NT2/D1 (cell line): ENCODE data around the gene CHST12.

Experiments
- DNase-seq: peaks from one replicate; pipeline ENCODE4 v3.0.0-alpha.2; 2011; ENCODE audit warnings: low read depth, low spot score
- H3K27me3 ChIP-seq: 2 replicates; pipeline ENCODE4 v1.6.0; 2011; ENCODE audit warnings: mild to moderate bottlenecking; ENCODE audit not compliant: insufficient read length, insufficient read depth
- H3K36me3 ChIP-seq: 2 replicates; pipeline ENCODE4 v1.6.1; 2011; ENCODE audit warnings: mild to moderate bottlenecking, low read length, mixed read lengths; ENCODE audit not compliant: insufficient read depth, insufficient read length
- H3K4me1 ChIP-seq: 2 replicates; pipeline ENCODE4 v1.5.1; 2011; ENCODE audit not compliant: insufficient read depth, insufficient read length
- H3K4me3 ChIP-seq: 2 replicates; pipeline ENCODE4 v1.5.1; 2011; ENCODE audit warnings: low read depth; ENCODE audit not compliant: insufficient read length
- H3K9ac ChIP-seq: 2 replicates; pipeline ENCODE4 v1.6.0; 2011; ENCODE audit warnings: low read depth; ENCODE audit not compliant: insufficient read length
- H3K9me3 ChIP-seq: 2 replicates; pipeline ENCODE4 v1.5.1; 2011; ENCODE audit warnings: mild to moderate bottlenecking, low read length; ENCODE audit not compliant: insufficient read depth
- SUZ12 ChIP-seq: IDR thresholded peaks from 2 replicates; pipeline ENCODE4 v1.6.1; 2011; ENCODE audit not compliant: insufficient read length, insufficient read depth; ENCODE audit errors: extremely low read depth
- YY1 ChIP-seq: IDR thresholded peaks from 2 replicates; pipeline ENCODE4 v1.6.1; 2011; ENCODE audit not compliant: insufficient read length, insufficient read depth
- ZNF274 ChIP-seq: IDR thresholded peaks from 2 replicates; pipeline ENCODE4 v1.6.1; 2011; ENCODE audit warnings: mild to moderate bottlenecking, low read depth, low read length

Gene CHST12

DNA sequence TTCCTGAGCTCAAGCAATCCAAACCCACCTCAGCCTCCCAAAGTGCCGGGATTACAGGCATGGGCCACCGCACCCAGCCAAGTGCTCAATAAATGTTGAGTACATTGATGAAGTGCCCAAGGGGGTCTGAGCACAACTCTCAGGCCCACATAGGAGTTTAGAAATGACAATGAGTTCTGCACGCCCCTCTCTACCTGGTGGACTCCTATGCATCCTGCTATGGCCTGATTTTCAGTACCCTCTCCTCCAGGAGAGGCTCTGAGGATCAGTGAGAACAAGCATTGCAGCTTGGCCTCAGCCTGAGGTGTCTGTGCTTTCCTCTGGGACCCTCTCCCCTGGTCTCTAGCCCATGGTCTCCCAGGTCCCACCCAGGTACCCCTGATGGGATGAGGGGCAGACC, 93.7 kb downstream of the CHST12 start:
- Histone ChIP-seq H3K9me3 (no peaks in the 10 kb centered on the region), H3K36me3 (no peaks in the 10 kb centered on the region), H3K27me3 (no peaks in the 10 kb centered on the region), H3K4me1 (peaks cover 49% of the 10 kb centered on the region), H3K4me3 (no peak overlapping the region), H3K9ac (no peak overlapping the region)
- no peak for DNase-seq
- TF ChIP-seq ZNF274 (no peak), SUZ12 (no peak), YY1 (no peak)

DNA sequence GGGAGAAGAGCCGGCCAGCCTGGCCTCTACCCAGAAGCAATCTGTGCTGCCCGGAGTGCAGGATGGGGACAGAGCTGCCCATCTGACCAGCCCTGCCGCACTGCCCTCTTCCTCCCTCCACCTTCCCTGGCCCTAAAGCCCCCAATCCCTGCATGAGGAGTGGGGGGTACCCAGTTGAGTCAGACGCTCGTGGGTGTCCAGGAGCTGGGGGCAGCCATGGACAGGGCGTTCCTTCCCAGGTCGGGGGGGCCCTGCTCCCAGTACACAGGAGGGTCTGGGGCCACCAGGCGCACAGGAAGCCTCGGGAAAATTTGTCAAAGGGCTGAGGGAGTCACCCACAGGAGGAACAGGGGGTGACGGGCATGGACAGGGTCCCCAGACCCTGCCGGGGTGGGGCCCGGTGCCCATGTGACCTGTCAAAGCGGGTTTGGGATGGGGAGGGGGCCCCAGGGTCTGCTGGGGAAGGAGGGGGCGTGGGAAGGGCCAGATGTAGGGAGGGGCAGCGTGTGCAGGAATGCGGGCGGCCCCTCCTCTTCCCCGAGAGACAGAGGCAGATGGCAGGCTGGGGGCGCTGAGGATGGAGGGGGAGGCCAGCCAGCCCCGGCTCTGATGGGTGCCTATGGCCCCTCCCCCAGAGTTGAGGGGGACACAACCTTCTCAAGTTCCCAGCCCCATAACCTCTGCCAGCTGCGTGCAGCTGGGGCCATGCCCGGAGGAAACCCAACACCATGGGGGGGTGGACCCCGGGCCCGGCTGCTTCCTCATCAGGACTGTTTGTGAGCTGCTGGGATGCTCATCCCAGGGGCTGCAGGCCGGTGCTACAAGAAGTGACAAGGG, 94.3 kb downstream of the CHST12 start:
- Histone ChIP-seq H3K9ac (peak overlapping the region; percentile 34), H3K9me3 (no peaks in the 10 kb centered on the region), H3K4me1 (peaks cover 49% of the 10 kb centered on the region), H3K36me3 (no peaks in the 10 kb centered on the region), H3K4me3 (no peak overlapping the region), H3K27me3 (no peaks in the 10 kb centered on the region)
- no peak for DNase-seq
- TF ChIP-seq SUZ12: no peak
- TF ChIP-seq ZNF274: no peak
- no peak for TF ChIP-seq YY1
